Pons (tissue), 1 donor: ENCODE measurements around the gene AZU1.

Experiments used
- DNase-seq: peaks from one replicate; pipeline ENCODE4 v3.0.0-alpha.2; 2016; ENCODE audit warnings: low spot score

Gene AZU1

GRCh38 chr19:827710-828321, at the start of gene AZU1:
Gene AZU1, plus strand, starts transcription at chr19:827837. Its CDS starts 10 bp downstream, at chr19:827847.
- no peak for DNase-seq

GRCh38 chr19:778910-779653, 48.6 kb upstream of the AZU1 start:
- DNase-seq = no peak

- no peak for DNase-seq
Measured at GRCh38 chr19:780935-781334, 46.7 kb upstream of the AZU1 start.

- no peak for DNase-seq
Measured at GRCh38 chr19:781800-782184, 45.8 kb upstream of the AZU1 start.

GRCh38 chr19:782185-782877, 45.3 kb upstream of the AZU1 start:
- no peak for DNase-seq

- DNase-seq = no peak
Measured at GRCh38 chr19:782878-783668, 44.6 kb upstream of the AZU1 start.

GRCh38 chr19:784541-784940, 43.1 kb upstream of the AZU1 start:
- DNase-seq = no peak

GRCh38 chr19:787536-787935, 40.1 kb upstream of the AZU1 start:
- DNase-seq = no peak

GRCh38 chr19:788686-788982, 39.0 kb upstream of the AZU1 start:
- no peak for DNase-seq

- no peak for DNase-seq
Measured at GRCh38 chr19:788983-789700, 38.5 kb upstream of the AZU1 start.

- DNase-seq = no peak
Measured at GRCh38 chr19:789701-790060, 38.0 kb upstream of the AZU1 start.

- DNase-seq = no peak
Measured at GRCh38 chr19:791007-791566, 36.5 kb upstream of the AZU1 start.

GRCh38 chr19:791567-792305, 35.9 kb upstream of the AZU1 start:
- DNase-seq = no peak

- no peak for DNase-seq
Measured at GRCh38 chr19:792306-792885, 35.2 kb upstream of the AZU1 start.

- DNase-seq = no peak
Measured at GRCh38 chr19:793806-794205, 33.8 kb upstream of the AZU1 start.

- no peak for DNase-seq
Measured at GRCh38 chr19:795073-795611, 32.5 kb upstream of the AZU1 start.

- no peak for DNase-seq
Measured at GRCh38 chr19:795691-796581, 31.7 kb upstream of the AZU1 start.

- DNase-seq = peak; percentile 100
Measured at GRCh38 chr19:796692-797527, 30.7 kb upstream of the AZU1 start, which contains the start of gene PTBP1. Gene PTBP1, plus strand, starts transcription at chr19:797452. Its CDS starts 46 bp downstream, at chr19:797498.
